K562 (cell line): Measurements from ENCODE around the gene PITRM1. TPM values are rescaled to one million over a fixed set of nuclear protein-coding genes. Genes with fewer than 3 reads are reported as not detected.
"Not testable (repeated sequence)": the region's sequence is repeated elsewhere in the genome, so short reads cannot be mapped to it uniquely, and the experiment has no call there.

ENCODE experiments used
- ATAC-seq: fragments of 200-7000 bp; cut with Tn5 transposase; 3 replicates; pipeline ENCODE4 v1.9.1; 2020; ENCODE audit warnings: moderate library complexity
- BruUV-seq: library from RNA; stranded (reverse); fragments of 400-500 nt; replicated peaks from 2 replicates; lab custom pipeline; 2021; lab: Mats Ljungman, UMichigan
- CTCF ChIA-PET: fragments of 300-600 bp; formaldehyde crosslinking; extraction: SDS; loops from one replicate; lab custom pipeline; 2021; ENCODE audit warnings: low intra/inter-chr PET ratio; lab: Yijun Ruan, JAX
- POLR2A ChIA-PET: fragments of 300-600, 350-650 bp; sonication (Branson Sonifier 250); formaldehyde crosslinking; extraction: SDS; loops from one replicate; lab custom pipeline; 2021; ENCODE audit warnings: antibody characterized with exemption, inconsistent platforms; lab: Yijun Ruan, JAX
- DNase-seq, 4 experiments: peaks; one replicate each; pipeline versions ENCODE4 v3.0.0 to v3.0.0-alpha.2; 2011 to 2018; ENCODE audit warnings: low spot score in 3 of 4, mixed read lengths in 3 of 4; ENCODE audit errors: extremely low read depth in 1 of 4
- FAIRE-seq: peaks from 2 replicates; lab custom pipeline; 2011; peaks lifted over from hg19 to GRCh38; lab: Jason Lieb, UNC
- H2AFZ ChIP-seq: 2 replicates; pipeline ENCODE4 v1.6.0; 2011; ENCODE audit warnings: low read depth, low read length, control low read depth, inconsistent platforms
- H3K27ac ChIP-seq: fragments of 200-600 bp; 3 replicates; pipeline ENCODE4 v1.8.0; 2011; ENCODE audit warnings: low read depth, mild to moderate bottlenecking, control low read depth, inconsistent platforms, low read length, moderate library complexity, mixed read lengths; ENCODE audit errors: extremely low read depth
- H3K27me3 ChIP-seq, 2 experiments: fragments of 300-600 bp in 1 of 2; 2 replicates in 1 of 2; 3 replicates in 1 of 2; pipeline versions ENCODE4 v1.6.0 to v1.8.0; 2011; ENCODE audit warnings: inconsistent platforms in 2 of 2, low read length in 2 of 2, mild to moderate bottlenecking in 1 of 2, mixed read lengths in 1 of 2, moderate library complexity in 1 of 2; ENCODE audit not compliant: control insufficient read depth in 2 of 2, insufficient read depth in 2 of 2
- H3K36me3 ChIP-seq: fragments of 300-600 bp; 3 replicates; pipeline ENCODE4 v1.8.0; 2011; ENCODE audit warnings: mild to moderate bottlenecking, low read length, inconsistent platforms; ENCODE audit not compliant: control insufficient read depth, insufficient read depth
- H3K4me1 ChIP-seq, 2 experiments: fragments of 200-600 bp in 1 of 2; replicated peaks in 1 of 2; 2 replicates in 1 of 2; 3 replicates in 1 of 2; pipeline versions ENCODE4 v1.5.1 to v1.8.0; 2011; ENCODE audit warnings: inconsistent platforms in 2 of 2, low read length in 2 of 2, mild to moderate bottlenecking in 1 of 2, mixed read lengths in 1 of 2, moderate library complexity in 1 of 2; ENCODE audit not compliant: control insufficient read depth in 2 of 2, insufficient read depth in 2 of 2
- H3K4me2 ChIP-seq: 2 replicates; pipeline ENCODE4 v1.6.1; 2011; ENCODE audit warnings: low read length, control low read depth, inconsistent platforms, mixed read lengths; ENCODE audit not compliant: insufficient read depth
- H3K4me3 ChIP-seq: fragments of 200-600 bp; sonication (generic), shearing (Covaris generic); 2 replicates; pipeline ENCODE4 v1.5.1; 2016; ENCODE audit warnings: control low read depth, inconsistent platforms
- H3K79me2 ChIP-seq: fragments of 200-600 bp; 3 replicates; pipeline ENCODE4 v1.8.0; 2011; ENCODE audit warnings: low read length, inconsistent platforms; ENCODE audit not compliant: control insufficient read depth, insufficient read depth
- H3K9ac ChIP-seq, 2 experiments: 2 replicates each; pipeline versions ENCODE4 v1.6.0 to v1.6.1; 2011; ENCODE audit warnings: low read depth in 2 of 2, low read length in 2 of 2, control low read depth in 1 of 2, inconsistent platforms in 1 of 2, mild to moderate bottlenecking in 1 of 2, mixed read lengths in 1 of 2; ENCODE audit not compliant: insufficient read depth in 1 of 2
- H3K9me1 ChIP-seq: one replicate; pipeline ENCODE4 v1.6.0; 2011; ENCODE audit warnings: inconsistent platforms, mild to moderate bottlenecking, low read length, moderate library complexity; ENCODE audit not compliant: control insufficient read depth, insufficient read depth
- H3K9me3 ChIP-seq: replicated peaks from 2 replicates; pipeline ENCODE4 v1.5.1; 2011; ENCODE audit warnings: low read depth, low read length, inconsistent platforms; ENCODE audit not compliant: control insufficient read depth, insufficient read depth
- H4K20me1 ChIP-seq: replicated peaks from 2 replicates; pipeline ENCODE4 v1.6.1; 2011; ENCODE audit warnings: low read length, inconsistent platforms, mixed read lengths; ENCODE audit not compliant: control insufficient read depth, insufficient read depth
- ARID3A ChIP-seq: IDR thresholded peaks from 2 replicates; pipeline ENCODE4 v1.6.1; 2012; ENCODE audit warnings: low read depth, low read length, improper control_type of control experiment, borderline replicate concordance
- CBFA2T2 ChIP-seq: fragments of 450-650 bp; conservative IDR thresholded peaks from 2 replicates; pipeline ENCODE4 v1.6.1; 2017; ENCODE audit warnings: mild to moderate bottlenecking
- DDX20 ChIP-seq: fragments of 450-650 bp; IDR thresholded peaks from 2 replicates; pipeline ENCODE4 v1.6.1; 2016; ENCODE audit warnings: missing genetic modification characterization, low read depth, mild to moderate bottlenecking, missing compliant biosample characterization, moderate library complexity
- ZNF121 ChIP-seq: sonication (generic); formaldehyde crosslinking; conservative IDR thresholded peaks from 2 replicates; pipeline ENCODE4 v1.8.0; 2022; ENCODE audit warnings: missing genetic modification reagents
- ZNF146 ChIP-seq: IDR thresholded peaks from one replicate; pipeline ENCODE4 v1.6.1; 2018; ENCODE audit warnings: missing compliant biosample characterization; ENCODE audit not compliant: unreplicated experiment
- ZNF311 ChIP-seq: fragments of 250-450 bp; sonication (Bioruptor Pico); IDR thresholded peaks from 2 replicates; pipeline ENCODE4 v1.4.0; 2020; ENCODE audit warnings: mild to moderate bottlenecking, moderate library complexity
- WGBS: fragments of 100-300 bp; shearing (Covaris generic); methylation state at CpG from one replicate; pipeline ENCODE4 v1.1.6; 2016; ENCODE audit warnings: low coverage, mixed read lengths; ENCODE audit not compliant: insufficient coverage; ENCODE audit errors: missing lambda C conversion rate; 5-methylcytosine and 5-hydroxymethylcytosine counted together
- in situ Hi-C: fragments of 300-500 bp; cut with MboI; formaldehyde crosslinking; loops from 4 replicates; pipeline ENCODE4 v1.15.0; 2018; ENCODE audit warnings: inconsistent platforms, mixed read lengths
- intact Hi-C: fragments of 100-400 bp; cut with micrococcal nuclease; formaldehyde crosslinking; loops from 2 replicates; pipeline ENCODE4 v1.14.2; 2022
- polyA plus RNA-seq, 8 experiments: library from polyadenylated mRNA; depleted of rRNA in 4 of 8; stranded (reverse) in 5 of 8; unstranded in 3 of 8; fragments of >200 nt; fragmentation: Nextera tagmentation in 2 of 8; fragmentation: Illumina TruSeq in 1 of 8; extraction: Ambion mirVana in 2 of 8; extraction: Trizol in 1 of 8; gene quantifications; 2 replicates each; pipeline versions ENCODE4 v1.2.1 to v1.2.3, GENCODE V29; 2011 to 2014; ENCODE audit warnings: inconsistent platforms in 1 of 8, missing spikeins in 1 of 8
- total RNA-seq, 7 experiments: library from RNA; depleted of rRNA in 6 of 7; stranded (reverse); fragments of >200 nt in 6 of 7; fragmentation: Illumina TruSeq in 2 of 7; extraction: Trizol in 2 of 7; gene quantifications; 2 replicates each; pipeline versions ENCODE4 v1.2.1 to v1.2.3, GENCODE V29; 2011 to 2021; ENCODE audit warnings: low replicate concordance in 1 of 7
- TF ChIP-seq, protein P1 (sequence below): IDR thresholded peaks from 3 replicates; pipeline ENCODE4 v1.6.1; 2011; ENCODE audit warnings: borderline replicate concordance, mild to moderate bottlenecking; ENCODE audit not compliant: insufficient read length, insufficient read depth
- TF ChIP-seq, protein P2 (sequence below): fragments of 250-450 bp; sonication (Bioruptor Pico); IDR thresholded peaks from 2 replicates; pipeline ENCODE4 v1.5.0; 2020; ENCODE audit warnings: mild to moderate bottlenecking

PITRM1 gene
- total and polyA plus RNA-seq, 9 of the 15 experiments (the other 6 are each of a cell fraction or from before 2014, with no cell fraction given) = 21.1 to 70.4 (median 39.7) TPM

DNA sequence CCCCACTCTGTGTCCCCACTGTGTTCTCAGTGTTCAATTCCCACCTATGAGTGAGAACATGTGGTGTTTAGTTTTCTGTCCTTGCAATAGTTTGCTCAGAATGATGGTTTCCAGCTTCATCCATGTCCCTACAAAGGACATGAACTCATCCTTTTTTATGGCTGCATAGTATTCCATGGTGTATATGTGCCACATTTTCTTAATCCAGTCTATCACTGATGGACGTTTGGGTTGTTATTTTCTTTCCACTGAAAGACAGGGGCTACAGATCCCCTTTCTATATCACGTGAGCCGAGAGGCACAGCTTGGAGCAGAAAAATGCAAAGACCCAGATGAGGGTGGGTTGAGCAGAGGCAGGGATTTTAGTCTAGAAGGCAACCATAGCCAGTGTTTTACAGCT is 14.6 kb upstream of the PITRM1 start:
- intact Hi-C loops, FAIRE-seq, in situ Hi-C loops, H3K4me3 ChIP-seq, CTCF ChIA-PET, POLR2A ChIA-PET, H3K79me2 ChIP-seq, H3K9ac ChIP-seq, ATAC-seq, H3K9me3 ChIP-seq, H2AFZ ChIP-seq, H4K20me1 ChIP-seq, H3K4me2 ChIP-seq, DNase-seq, H3K9me1 ChIP-seq, H3K4me1 ChIP-seq, H3K36me3 ChIP-seq, H3K27ac ChIP-seq, BruUV-seq: not testable (repeated sequence)
- WGBS = 0% methylated on average over 3 of the region's 3 CpGs
- H3K27me3 ChIP-seq = peaks cover 27 to 41% of the 10 kb centered on the region in 2 experiments; a peak in 4 of 5 replicates
- TF ChIP-seq ZNF146 = peak; percentile 69

GRCh38 chr10:3186368-3186767 is 13.8 kb upstream of the PITRM1 start:
- in situ Hi-C loops (no loop called here), intact Hi-C loops (no loop called here)
- H4K20me1 ChIP-seq = no peaks in the 10 kb centered on the region
- CTCF ChIA-PET = no interaction called here
- ATAC-seq (no peak), FAIRE-seq (peak; percentile 11), DNase-seq (no peak)
- no peak overlapping the region for H3K4me3 ChIP-seq
- H3K9ac ChIP-seq = no peak overlapping the region
- POLR2A ChIA-PET = no interaction called here
- H3K27ac ChIP-seq = no peak overlapping the region
- BruUV-seq = no TSS peak
- H3K36me3 ChIP-seq = no peaks in the 10 kb centered on the region
- WGBS = 7% methylated on average over 6 of the region's 6 CpGs
- H3K27me3 ChIP-seq = peaks cover 25 to 41% of the 10 kb centered on the region in 2 experiments; a peak in 4 of 5 replicates
- H3K9me3 ChIP-seq = no peaks in the 10 kb centered on the region; the same call in 1 of the 2 replicates
- H3K79me2 ChIP-seq = no peaks in the 10 kb centered on the region
- H3K9me1 ChIP-seq = no peaks in the 10 kb centered on the region
- H3K4me1 ChIP-seq = no peaks in the 10 kb centered on the region
- no peak overlapping the region for H3K4me2 ChIP-seq
- no peak overlapping the region for H2AFZ ChIP-seq
- no peak for TF ChIP-seq ZNF311
- TF ChIP-seq CBFA2T2 = no peak
- TF ChIP-seq, protein P1, sequence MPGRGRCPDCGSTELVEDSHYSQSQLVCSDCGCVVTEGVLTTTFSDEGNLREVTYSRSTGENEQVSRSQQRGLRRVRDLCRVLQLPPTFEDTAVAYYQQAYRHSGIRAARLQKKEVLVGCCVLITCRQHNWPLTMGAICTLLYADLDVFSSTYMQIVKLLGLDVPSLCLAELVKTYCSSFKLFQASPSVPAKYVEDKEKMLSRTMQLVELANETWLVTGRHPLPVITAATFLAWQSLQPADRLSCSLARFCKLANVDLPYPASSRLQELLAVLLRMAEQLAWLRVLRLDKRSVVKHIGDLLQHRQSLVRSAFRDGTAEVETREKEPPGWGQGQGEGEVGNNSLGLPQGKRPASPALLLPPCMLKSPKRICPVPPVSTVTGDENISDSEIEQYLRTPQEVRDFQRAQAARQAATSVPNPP = no peak
- TF ChIP-seq ZNF121 (CRISPR knock-in tag) = no peak
- no peak for TF ChIP-seq DDX20 (tag)
- TF ChIP-seq, protein P2, sequence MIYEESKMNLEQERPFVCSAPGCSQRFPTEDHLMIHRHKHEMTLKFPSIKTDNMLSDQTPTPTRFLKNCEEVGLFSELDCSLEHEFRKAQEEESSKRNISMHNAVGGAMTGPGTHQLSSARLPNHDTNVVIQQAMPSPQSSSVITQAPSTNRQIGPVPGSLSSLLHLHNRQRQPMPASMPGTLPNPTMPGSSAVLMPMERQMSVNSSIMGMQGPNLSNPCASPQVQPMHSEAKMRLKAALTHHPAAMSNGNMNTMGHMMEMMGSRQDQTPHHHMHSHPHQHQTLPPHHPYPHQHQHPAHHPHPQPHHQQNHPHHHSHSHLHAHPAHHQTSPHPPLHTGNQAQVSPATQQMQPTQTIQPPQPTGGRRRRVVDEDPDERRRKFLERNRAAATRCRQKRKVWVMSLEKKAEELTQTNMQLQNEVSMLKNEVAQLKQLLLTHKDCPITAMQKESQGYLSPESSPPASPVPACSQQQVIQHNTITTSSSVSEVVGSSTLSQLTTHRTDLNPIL (CRISPR knock-in tag) = no peak
- no peak for TF ChIP-seq ARID3A
